H9 (cell line): Measurements from ENCODE around the gene PSMA2. TPM values are rescaled to one million over a fixed set of nuclear protein-coding genes. Genes with fewer than 3 reads are reported as not detected.
A peak's percentile ranks its signal among the peaks of the same experiment; 100 is the strongest.

ENCODE experiments used
- DNase-seq: peaks from one replicate; pipeline ENCODE4 v3.0.0-alpha.2; 2017
- H2AFZ ChIP-seq: one replicate; pipeline ENCODE4 v1.6.1; 2013; ENCODE audit warnings: mild to moderate bottlenecking, low read length, control low read depth, moderate library complexity
- H2AK5ac ChIP-seq: 2 replicates; pipeline ENCODE4 v1.6.1; 2013; ENCODE audit warnings: low read length, control low read depth, mixed read lengths; ENCODE audit not compliant: insufficient read length
- H2BK120ac ChIP-seq: one replicate; pipeline ENCODE4 v1.6.1; 2013; ENCODE audit warnings: low read depth, mild to moderate bottlenecking, low read length, control low read depth, inconsistent platforms; ENCODE audit not compliant: poor library complexity, severe bottlenecking
- H2BK12ac ChIP-seq: 2 replicates; pipeline ENCODE4 v1.6.1; 2013; ENCODE audit warnings: low read length, control low read depth, mixed read lengths, low read depth; ENCODE audit not compliant: insufficient read length
- H2BK15ac ChIP-seq: 2 replicates; pipeline ENCODE4 v1.6.1; 2013; ENCODE audit warnings: low read depth, low read length, control low read depth
- H2BK20ac ChIP-seq: one replicate; pipeline ENCODE4 v1.6.1; 2013; ENCODE audit warnings: low read depth, mild to moderate bottlenecking, low read length, control low read depth, inconsistent platforms; ENCODE audit not compliant: poor library complexity, severe bottlenecking
- H2BK5ac ChIP-seq: 2 replicates; pipeline ENCODE4 v1.6.1; 2013; ENCODE audit warnings: low read length, control low read depth, mixed read lengths; ENCODE audit not compliant: insufficient read length
- H3K14ac ChIP-seq: 2 replicates; pipeline ENCODE4 v1.6.1; 2013; ENCODE audit warnings: low read length, control low read depth; ENCODE audit not compliant: insufficient read depth
- H3K18ac ChIP-seq: 2 replicates; pipeline ENCODE4 v1.6.1; 2013; ENCODE audit warnings: low read depth, mild to moderate bottlenecking, mixed read lengths, low read length, control low read depth; ENCODE audit not compliant: insufficient read length
- H3K23ac ChIP-seq: 2 replicates; pipeline ENCODE4 v1.6.1; 2013; ENCODE audit warnings: low read length, control low read depth, mixed read lengths, low read depth; ENCODE audit not compliant: insufficient read length
- H3K23me2 ChIP-seq: 2 replicates; pipeline ENCODE4 v1.6.1; 2013; ENCODE audit warnings: low read depth, mild to moderate bottlenecking, mixed read lengths, low read length, control low read depth; ENCODE audit not compliant: insufficient read length, poor library complexity, severe bottlenecking
- H3K27ac ChIP-seq: 2 replicates; pipeline ENCODE4 v1.5.1; 2013; ENCODE audit warnings: low read length, control low read depth, mixed read lengths, low read depth; ENCODE audit not compliant: insufficient read length
- H3K27me3 ChIP-seq: 2 replicates; pipeline ENCODE4 v1.6.1; 2013; ENCODE audit warnings: low read length, control low read depth, inconsistent platforms; ENCODE audit not compliant: insufficient read depth
- H3K4ac ChIP-seq: 2 replicates; pipeline ENCODE4 v1.6.1; 2013; ENCODE audit warnings: low read depth, mild to moderate bottlenecking, control low read depth, inconsistent platforms, low read length, moderate library complexity
- H3K4me1 ChIP-seq: 2 replicates; pipeline ENCODE4 v1.6.1; 2013; ENCODE audit warnings: low read length, control low read depth, inconsistent platforms; ENCODE audit not compliant: insufficient read depth
- H3K4me2 ChIP-seq: 2 replicates; pipeline ENCODE4 v1.6.1; 2013; ENCODE audit warnings: low read length, control low read depth, mixed read lengths; ENCODE audit not compliant: insufficient read length, insufficient read depth
- H3K56ac ChIP-seq: 2 replicates; pipeline ENCODE4 v1.6.1; 2013; ENCODE audit warnings: low read depth, mild to moderate bottlenecking, mixed read lengths, low read length, control low read depth; ENCODE audit not compliant: insufficient read length
- H3K79me1 ChIP-seq: 2 replicates; pipeline ENCODE4 v1.6.1; 2013; ENCODE audit warnings: low read depth, mild to moderate bottlenecking, moderate library complexity, low read length, control low read depth, inconsistent platforms; ENCODE audit not compliant: insufficient read depth, poor library complexity, severe bottlenecking
- H3K79me2 ChIP-seq: 2 replicates; pipeline ENCODE4 v1.6.1; 2013; ENCODE audit warnings: low read length, control low read depth, inconsistent platforms; ENCODE audit not compliant: insufficient read depth
- H3K9ac ChIP-seq: 2 replicates; pipeline ENCODE4 v1.6.1; 2013; ENCODE audit warnings: low read length, control low read depth, mixed read lengths; ENCODE audit not compliant: insufficient read length; ENCODE audit errors: extremely low read depth
- H3K9me3 ChIP-seq: one replicate; pipeline ENCODE4 v1.6.1; 2013; ENCODE audit warnings: low read depth, low read length, inconsistent platforms; ENCODE audit not compliant: control insufficient read depth
- H3T11ph ChIP-seq: one replicate; pipeline ENCODE4 v1.6.1; 2013; ENCODE audit warnings: mild to moderate bottlenecking, low read length, control low read depth, inconsistent platforms
- H4K20me1 ChIP-seq: one replicate; pipeline ENCODE4 v1.6.1; 2013; ENCODE audit not compliant: control insufficient read depth, insufficient read length, insufficient read depth
- H4K5ac ChIP-seq: 2 replicates; pipeline ENCODE4 v1.6.1; 2013; ENCODE audit warnings: low read depth, mild to moderate bottlenecking, mixed read lengths, low read length, control low read depth; ENCODE audit not compliant: insufficient read length
- H4K8ac ChIP-seq: replicated peaks from 2 replicates; pipeline ENCODE4 v1.6.1; 2013; ENCODE audit warnings: low read length, control low read depth, mixed read lengths, low read depth; ENCODE audit not compliant: insufficient read length
- H4K91ac ChIP-seq: 2 replicates; pipeline ENCODE4 v1.6.1; 2013; ENCODE audit warnings: low read depth, mild to moderate bottlenecking, moderate library complexity, mixed read lengths, low read length, control low read depth; ENCODE audit not compliant: insufficient read length
- H3K27ac Mint-ChIP-seq, 3 experiments: 2 replicates in 2 of 3; 3 replicates in 1 of 3; pipeline ENCODE4 v1.8.0; 2020 to 2021; ENCODE audit warnings: mixed read lengths in 3 of 3, mild to moderate bottlenecking in 1 of 3, moderate library complexity in 1 of 3
- H3K27me3 Mint-ChIP-seq: 2 replicates; pipeline ENCODE4 v1.8.0; 2021; ENCODE audit warnings: low read depth, mild to moderate bottlenecking, moderate library complexity, mixed read lengths
- H3K36me3 Mint-ChIP-seq, 3 experiments: 2 replicates in 2 of 3; 3 replicates in 1 of 3; pipeline ENCODE4 v1.8.0; 2020 to 2021; ENCODE audit warnings: low read depth in 3 of 3, mixed read lengths in 3 of 3; ENCODE audit not compliant: insufficient read depth in 1 of 3
- H3K4me1 Mint-ChIP-seq, 2 experiments: 2 replicates each; pipeline ENCODE4 v1.8.0; 2020; ENCODE audit warnings: mixed read lengths in 2 of 2
- H3K4me3 Mint-ChIP-seq, 2 experiments: 2 replicates in 1 of 2; 3 replicates in 1 of 2; pipeline ENCODE4 v1.8.0; 2020 to 2021; ENCODE audit warnings: mild to moderate bottlenecking in 2 of 2, mixed read lengths in 2 of 2, moderate library complexity in 1 of 2
- H3K9me3 Mint-ChIP-seq, 2 experiments: 2 replicates in 1 of 2; 3 replicates in 1 of 2; pipeline ENCODE4 v1.8.0; 2020; ENCODE audit warnings: mild to moderate bottlenecking in 2 of 2, mixed read lengths in 2 of 2, moderate library complexity in 1 of 2
- WGBS: extraction: QIAGEN DNeasy Blood & Tissue Kit; methylation state at CpG from one replicate; pipeline ENCODE4 v1.1.7; 2013; ENCODE audit warnings: missing lambda C conversion rate, low lambda C conversion rate, mixed read lengths; ENCODE audit not compliant: insufficient read length; ENCODE audit errors: extremely low coverage; 5-methylcytosine and 5-hydroxymethylcytosine counted together
- total RNA-seq: library from RNA; stranded (reverse); gene quantifications from 2 replicates; pipeline ENCODE4 v1.2.1, GENCODE V29; 2021
- TF ChIP-seq, protein P1 (sequence below): fragments of 200-600 bp; sonication (generic); conservative IDR thresholded peaks from 3 replicates; pipeline ENCODE4 v1.8.0; 2021; ENCODE audit warnings: antibody characterized with exemption, mild to moderate bottlenecking

Gene PSMA2
- total RNA-seq, 1 experiment from 2014 or later, result 227 TPM

GRCh38 chr7:42925630-42926029 lies 6.3 kb downstream of the PSMA2 start:
- Histone ChIP-seq H3K18ac (no peak overlapping the region), H3K56ac (no peak overlapping the region), H3K9me3 (no peaks in the 10 kb centered on the region), H2BK5ac (no peak overlapping the region), H2BK20ac (no peak overlapping the region), H4K91ac (no peak overlapping the region), H3K9ac (no peak overlapping the region), H3K4ac (no peak overlapping the region), H3K23ac (no peak overlapping the region), H3K79me2 (peaks cover 23% of the 10 kb centered on the region), H2AFZ (no peak overlapping the region), H3K14ac (no peak overlapping the region), H4K5ac (no peak overlapping the region), H4K8ac (no peak overlapping the region), H3K4me1 (no peaks in the 10 kb centered on the region), H3K27me3 (no peaks in the 10 kb centered on the region), H3K23me2 (no peaks in the 10 kb centered on the region), H4K20me1 (no peaks in the 10 kb centered on the region), H2BK15ac (no peak overlapping the region), H2AK5ac (no peak overlapping the region), H3K4me2 (no peak overlapping the region), H3K79me1 (peaks cover 3% of the 10 kb centered on the region), H2BK12ac (no peak overlapping the region), H2BK120ac (no peak overlapping the region), H3T11ph (no peak overlapping the region), H3K27ac (no peak overlapping the region)
- WGBS, result no CpG with 5 or more reads among the region's 1 CpG
- peak overlapping the region in 1 of 3 experiments; percentile 76; a peak in 2 of 7 replicates for H3K27ac Mint-ChIP-seq
- no peak for DNase-seq
- no peaks in the 10 kb centered on the region for H3K27me3 Mint-ChIP-seq
- peaks cover 37 to 75% (median 67%) of the 10 kb centered on the region in 3 experiments; a peak in 6 of 7 replicates for H3K36me3 Mint-ChIP-seq
- no peaks in the 10 kb centered on the region for H3K9me3 Mint-ChIP-seq
- H3K4me1 Mint-ChIP-seq, result peaks cover 11 to 30% of the 10 kb centered on the region in 2 experiments
- TF ChIP-seq, protein P1, sequence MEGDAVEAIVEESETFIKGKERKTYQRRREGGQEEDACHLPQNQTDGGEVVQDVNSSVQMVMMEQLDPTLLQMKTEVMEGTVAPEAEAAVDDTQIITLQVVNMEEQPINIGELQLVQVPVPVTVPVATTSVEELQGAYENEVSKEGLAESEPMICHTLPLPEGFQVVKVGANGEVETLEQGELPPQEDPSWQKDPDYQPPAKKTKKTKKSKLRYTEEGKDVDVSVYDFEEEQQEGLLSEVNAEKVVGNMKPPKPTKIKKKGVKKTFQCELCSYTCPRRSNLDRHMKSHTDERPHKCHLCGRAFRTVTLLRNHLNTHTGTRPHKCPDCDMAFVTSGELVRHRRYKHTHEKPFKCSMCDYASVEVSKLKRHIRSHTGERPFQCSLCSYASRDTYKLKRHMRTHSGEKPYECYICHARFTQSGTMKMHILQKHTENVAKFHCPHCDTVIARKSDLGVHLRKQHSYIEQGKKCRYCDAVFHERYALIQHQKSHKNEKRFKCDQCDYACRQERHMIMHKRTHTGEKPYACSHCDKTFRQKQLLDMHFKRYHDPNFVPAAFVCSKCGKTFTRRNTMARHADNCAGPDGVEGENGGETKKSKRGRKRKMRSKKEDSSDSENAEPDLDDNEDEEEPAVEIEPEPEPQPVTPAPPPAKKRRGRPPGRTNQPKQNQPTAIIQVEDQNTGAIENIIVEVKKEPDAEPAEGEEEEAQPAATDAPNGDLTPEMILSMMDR, result no peak
- no peak overlapping the region for H3K4me3 Mint-ChIP-seq
